ENCODE results near the gene IFIT3.

GRCh38 chr10:89364531-89364930 lies 36.7 kb downstream of the IFIT3 start:
- TF ChIP-seq CTCF (conservative IDR thresholded peaks at IDR 0.05): no peak
- no peak for TF ChIP-seq EZH2 (IDR thresholded peaks at IDR 0.05; ENCODE audit: low read depth)
